NCI-H2029 treated with DMSO at 0.1 percent for 48 hours (cell line): ENCODE measurements around the gene ERGIC3.
A peak's percentile ranks its signal among the peaks of the same experiment; 100 is the strongest.

Source experiments
- DNase-seq: peaks from one replicate; lab custom pipeline; 2025; lab: John Stamatoyannopoulos, UW

The ERGIC3 gene

GRCh38 chr20:35598899-35599775 lies 57.3 kb downstream of the ERGIC3 start:
- peak; percentile 47 for DNase-seq

GRCh38 chr20:35599776-35600120 lies 57.9 kb downstream of the ERGIC3 start:
- DNase-seq, result no peak

GRCh38 chr20:35600176-35600992 lies 58.5 kb downstream of the ERGIC3 start:
- DNase-seq, result no peak

- no peak for DNase-seq
Measured at GRCh38 chr20:35600993-35601973, 59.4 kb downstream of the ERGIC3 start.

- no peak for DNase-seq
Measured at GRCh38 chr20:35601990-35602389, 60.1 kb downstream of the ERGIC3 start.

GRCh38 chr20:35602851-35603495 lies 61.1 kb downstream of the ERGIC3 start:
- no peak for DNase-seq

GRCh38 chr20:35603695-35604448 lies 62.0 kb downstream of the ERGIC3 start:
- no peak for DNase-seq

GRCh38 chr20:35604449-35604747 lies 62.5 kb downstream of the ERGIC3 start:
- no peak for DNase-seq

GRCh38 chr20:35606127-35606526 lies 64.2 kb downstream of the ERGIC3 start:
- no peak for DNase-seq
